Hindlimb muscle (tissue), 1 donor: ENCODE results near the gene GALNT9. TPM values are rescaled to one million over a fixed set of nuclear protein-coding genes. Genes with fewer than 3 reads are reported as not detected.

Source experiments
- DNase-seq: peaks from one replicate; pipeline ENCODE4 v3.0.0-alpha.2; 2013
- polyA plus RNA-seq: library from polyadenylated mRNA; unstranded; fragments of 120-200 nt; gene quantifications from one replicate; pipeline ENCODE4 v1.2.1, GENCODE V29; 2013; ENCODE audit not compliant: insufficient read length

GALNT9 gene
- polyA plus RNA-seq, 1 donor: 1.5 TPM

GRCh38 chr12:132325733-132326130 lies 3.7 kb downstream of the GALNT9 start:
- DNase-seq: no peak

GRCh38 chr12:132324841-132325732 lies 4.3 kb downstream of the GALNT9 start:
- no peak for DNase-seq

DNA sequence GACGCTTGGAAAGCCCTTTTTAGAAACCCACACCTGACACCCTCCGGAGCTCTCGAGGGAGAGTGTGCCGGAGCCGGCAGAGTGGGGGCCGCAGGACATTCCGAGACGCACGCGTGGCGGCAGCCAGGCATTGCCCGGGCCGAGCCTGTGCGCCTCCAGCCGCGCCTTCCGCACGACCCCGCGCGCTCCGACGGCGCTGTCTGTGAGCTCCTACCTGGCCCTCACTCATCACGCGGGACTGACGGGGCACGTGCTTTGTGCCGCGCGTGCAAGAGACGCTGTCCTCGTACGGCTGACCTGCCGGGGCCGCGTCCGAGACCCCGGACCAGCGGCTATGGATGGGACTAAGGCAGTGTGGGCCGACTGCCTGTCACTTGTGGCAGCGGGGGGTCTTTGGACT lies 5.2 kb downstream of the GALNT9 start:
- no peak for DNase-seq

DNA sequence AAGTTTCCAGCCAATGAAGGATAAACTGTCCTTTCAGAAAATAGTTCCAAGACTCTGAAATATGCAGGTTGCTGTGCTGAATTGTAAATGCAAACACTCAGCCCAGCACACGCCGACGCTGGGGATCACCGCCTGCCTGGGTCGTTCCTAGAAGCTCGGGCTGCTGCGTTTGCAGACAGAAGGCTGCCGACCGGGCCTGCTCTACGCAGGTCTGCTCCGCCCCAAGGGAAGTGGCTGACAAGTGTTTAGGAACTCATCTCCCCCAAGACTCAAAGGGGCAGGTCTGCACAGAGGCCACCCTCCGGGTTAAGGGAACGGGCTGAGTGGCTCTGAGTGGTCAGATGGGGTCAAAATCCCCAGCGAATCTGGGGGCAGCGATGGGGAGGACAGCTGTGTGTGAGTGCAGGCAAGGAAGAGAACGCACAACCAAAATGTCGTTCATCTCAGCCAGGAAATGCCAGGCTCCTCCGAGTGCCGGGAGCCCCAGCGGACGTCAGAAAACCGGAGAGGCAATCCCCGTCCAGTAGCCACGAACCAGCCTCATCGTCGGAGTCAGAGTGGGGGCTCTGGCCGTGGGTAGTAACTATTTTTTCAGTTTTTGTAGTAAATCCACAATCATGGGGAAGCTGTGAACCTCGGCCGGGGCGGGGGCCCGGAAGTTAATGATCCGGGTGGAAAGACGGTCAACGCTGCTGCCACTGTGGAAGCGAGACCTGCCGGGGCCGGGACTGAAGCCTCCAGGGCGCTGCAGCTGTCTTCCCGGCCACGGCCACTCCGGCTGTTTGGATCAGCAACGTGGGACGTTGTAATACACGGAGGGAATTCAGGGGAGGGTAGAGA lies 6.0 kb downstream of the GALNT9 start:
- DNase-seq: no peak

DNA sequence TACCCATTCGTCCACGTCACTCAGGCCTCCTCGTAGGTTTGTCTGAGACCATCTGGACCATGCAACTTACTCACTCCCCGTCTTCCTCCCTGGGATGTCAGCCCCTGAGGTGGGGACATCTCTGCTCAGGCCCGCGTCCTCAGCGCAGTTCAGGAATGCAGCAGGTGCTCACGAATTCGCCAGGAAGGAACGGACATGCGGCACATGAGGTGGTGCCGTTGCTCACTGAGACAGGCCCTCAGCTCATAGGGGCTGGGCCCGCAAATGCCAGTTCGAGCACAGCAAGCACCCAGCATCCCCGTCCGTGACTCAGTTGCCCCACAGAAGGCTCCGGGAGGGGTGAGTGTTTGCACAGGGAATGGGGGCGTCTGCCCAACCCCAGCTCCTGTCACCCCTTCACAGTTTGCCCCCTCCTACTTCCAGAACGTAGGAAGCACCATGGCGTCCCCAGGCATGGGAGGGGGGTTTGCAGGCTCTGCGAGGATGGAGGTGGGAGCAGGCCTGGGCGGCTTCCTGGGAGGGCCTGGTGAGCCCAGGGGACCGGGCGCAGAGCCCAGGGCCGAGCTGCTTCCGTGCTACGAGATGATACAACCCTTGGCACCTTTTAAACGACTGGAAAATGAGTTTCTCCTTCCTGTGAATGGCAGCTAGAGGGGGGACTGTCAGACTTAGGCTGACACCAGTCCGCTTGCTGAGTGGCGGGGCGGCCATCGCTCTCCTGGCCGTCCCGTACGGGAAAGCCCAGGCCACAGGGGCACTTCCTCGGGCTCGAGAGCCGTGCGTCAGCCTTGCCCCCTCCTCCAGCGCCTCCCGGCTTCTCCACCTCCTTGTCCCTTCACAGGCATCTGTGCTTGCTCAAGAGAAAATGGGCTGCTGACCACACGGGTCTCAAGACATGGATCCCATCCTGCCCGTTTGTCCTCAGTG lies 6.9 kb downstream of the GALNT9 start:
- no peak for DNase-seq

- no peak for DNase-seq
These were observed 7.9 kb downstream of the GALNT9 start for GRCh38 chr12:132321321-132322118.

DNA sequence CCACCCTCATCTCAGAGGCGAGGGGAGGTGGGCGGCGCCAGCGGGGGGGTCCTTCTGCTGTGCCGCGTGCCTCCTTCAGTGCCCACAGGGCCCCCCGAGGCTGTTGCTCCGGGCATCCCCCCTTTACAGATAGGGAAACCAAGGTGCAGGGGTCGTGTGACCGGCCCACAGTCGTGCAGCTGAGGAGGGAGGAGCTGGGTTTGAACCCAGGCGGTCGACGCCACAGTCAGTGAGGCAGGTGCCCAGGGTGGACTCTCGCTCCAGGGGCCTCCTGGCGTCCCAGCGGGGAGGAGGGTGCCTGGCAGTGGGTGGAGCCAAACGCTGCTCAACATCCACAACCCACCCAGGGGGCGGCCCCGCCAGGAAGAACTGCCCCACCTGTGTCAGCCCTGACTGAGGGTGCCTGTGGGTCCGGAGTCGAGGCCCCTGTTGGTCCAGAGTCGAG lies 8.6 kb downstream of the GALNT9 start:
- no peak for DNase-seq

DNA sequence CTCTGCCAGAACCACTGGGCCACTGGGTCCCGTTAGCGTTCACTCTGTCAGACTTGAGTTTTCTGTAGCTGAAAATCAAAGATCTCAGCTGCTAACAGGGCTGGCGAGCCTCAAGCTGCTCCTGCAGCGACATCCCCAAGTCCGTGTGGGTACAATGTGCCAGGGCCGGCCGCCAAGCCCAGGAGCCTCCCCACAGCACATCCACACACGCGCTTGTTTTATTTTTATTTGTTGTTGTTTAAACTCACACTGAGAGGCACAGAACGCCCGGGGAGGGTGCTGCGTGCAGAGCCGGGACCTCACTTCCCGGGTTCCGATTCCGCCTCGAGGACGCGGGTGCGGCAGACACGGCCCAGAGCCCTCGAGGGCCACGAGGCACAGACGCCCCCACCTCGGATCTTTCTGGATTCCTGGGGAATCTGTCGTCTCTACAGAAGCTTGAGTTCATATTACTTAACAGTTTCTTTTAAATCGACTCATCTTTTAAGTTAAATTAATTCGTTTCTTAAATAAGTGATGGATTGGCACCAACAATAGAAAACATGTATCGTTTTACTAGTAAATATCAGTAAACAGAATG lies 9.3 kb downstream of the GALNT9 start:
- DNase-seq: no peak

DNA sequence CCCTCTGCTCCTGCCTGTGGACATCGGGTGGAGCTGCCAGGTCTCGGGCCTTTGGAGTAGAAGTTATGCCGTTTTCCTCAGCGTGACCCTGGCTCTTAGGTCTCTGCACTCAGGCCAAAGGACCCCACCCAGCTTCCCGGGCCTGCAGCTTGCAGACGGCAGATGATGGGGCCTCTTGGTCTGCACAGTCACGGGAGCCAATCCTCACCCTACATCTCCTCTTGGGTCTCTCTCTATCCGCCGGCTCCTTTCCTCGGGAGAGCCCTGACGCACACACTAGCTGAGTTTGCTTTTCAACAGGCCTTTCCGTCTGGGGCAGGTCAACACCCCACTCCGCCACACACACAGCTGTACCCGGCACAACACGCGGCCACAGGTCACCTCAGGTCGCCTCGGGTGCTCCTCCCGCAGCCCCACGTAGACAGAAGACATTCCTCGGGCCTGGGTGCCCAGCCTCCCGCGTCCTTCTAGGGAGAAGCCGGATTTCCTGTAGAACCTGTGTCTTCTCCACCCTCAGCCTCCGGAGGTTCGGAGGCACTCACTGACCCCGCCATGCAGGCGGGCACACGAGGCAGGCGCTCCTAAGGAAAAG lies 9.9 kb downstream of the GALNT9 start:
- no peak for DNase-seq

DNA sequence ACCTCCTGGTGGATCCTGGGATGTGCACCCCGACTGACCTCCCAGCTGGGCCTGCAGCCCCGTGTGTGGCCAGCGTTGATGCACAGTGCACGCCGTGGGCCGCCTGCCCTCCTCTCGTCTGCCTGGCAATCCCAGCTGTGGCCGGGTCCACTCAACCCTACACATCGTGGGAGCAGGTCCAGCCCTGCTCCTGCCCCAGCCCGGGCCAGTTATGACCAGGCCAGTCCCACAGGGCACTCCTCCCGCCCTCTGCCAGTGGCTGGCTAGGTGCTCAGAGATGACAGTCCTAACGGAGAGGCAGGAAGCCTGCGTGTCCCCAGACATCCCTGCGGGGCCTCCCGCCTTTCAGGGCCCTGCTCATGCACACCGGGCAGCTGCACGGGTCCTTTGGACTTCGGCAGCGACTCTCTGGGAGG lies 10.8 kb downstream of the GALNT9 start:
- DNase-seq: no peak

GRCh38 chr12:132318135-132318534 lies 11.3 kb downstream of the GALNT9 start:
- DNase-seq: no peak

DNA sequence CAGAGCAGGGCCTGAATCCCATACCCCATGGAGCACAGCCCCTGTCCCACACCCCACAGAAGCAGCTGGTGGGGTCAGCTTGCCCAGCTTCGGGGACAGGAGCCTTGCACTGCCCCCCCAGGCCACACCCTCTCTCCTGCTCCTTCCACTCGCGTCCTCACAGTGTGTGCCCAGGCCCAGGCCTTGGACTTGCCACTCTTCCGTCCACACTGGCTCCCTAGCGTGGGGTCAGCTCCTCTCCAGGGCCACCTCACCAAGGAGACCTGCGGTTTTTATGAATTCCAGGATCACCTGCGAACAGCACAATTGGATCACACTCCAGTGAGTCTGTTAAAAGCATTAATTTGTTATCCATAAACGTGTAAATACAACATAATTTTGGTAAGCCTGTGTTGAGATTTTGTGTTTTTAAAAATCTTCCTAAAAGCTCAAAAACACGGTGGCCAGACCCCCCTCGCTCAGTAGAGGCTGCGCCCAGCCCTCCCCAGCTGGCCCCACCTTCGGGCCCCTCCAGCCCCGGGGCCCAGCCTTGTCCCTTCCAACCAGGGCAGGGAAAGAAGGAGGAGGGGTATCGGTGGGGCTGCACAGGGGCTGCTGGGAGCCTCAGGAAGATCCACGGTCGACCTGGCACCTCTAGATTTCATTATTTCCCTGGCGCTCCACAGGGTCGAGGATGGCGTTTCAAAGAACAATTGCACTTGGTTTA lies 12.0 kb downstream of the GALNT9 start:
- DNase-seq: no peak

DNA sequence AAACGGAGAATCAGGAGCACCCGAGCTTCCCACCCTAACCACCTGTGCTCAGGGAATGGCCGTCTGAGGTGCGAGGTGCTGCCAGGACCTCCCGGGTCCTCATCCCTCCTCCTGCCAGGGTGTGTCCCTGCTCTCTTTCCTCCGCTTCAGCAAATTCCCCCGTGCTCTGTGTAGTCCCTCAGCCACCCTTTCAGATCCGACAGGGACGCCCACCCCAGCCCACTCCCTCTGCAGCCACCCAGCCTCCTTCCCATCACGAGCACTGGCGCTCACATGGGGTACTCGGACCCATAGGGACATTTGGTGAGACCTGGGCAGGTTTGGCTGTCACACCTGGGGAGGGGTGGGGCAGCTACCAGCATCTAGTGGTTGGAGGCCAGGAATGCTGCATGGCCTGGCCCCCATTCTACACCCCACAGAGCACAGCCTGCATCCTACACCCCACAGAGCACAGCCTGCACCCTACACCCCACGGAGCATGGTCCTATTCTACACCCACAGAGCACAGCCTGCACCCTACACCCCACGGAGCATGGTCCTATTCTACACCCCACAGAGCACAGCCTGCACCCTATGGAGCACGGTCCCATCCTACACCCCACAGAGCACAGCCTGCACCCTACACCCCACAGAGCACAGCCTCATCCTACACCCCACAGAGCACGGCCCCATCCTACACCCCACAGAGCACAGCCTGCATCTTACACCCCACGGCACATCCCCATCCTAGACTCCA lies 12.7 kb downstream of the GALNT9 start:
- no peak for DNase-seq

DNA sequence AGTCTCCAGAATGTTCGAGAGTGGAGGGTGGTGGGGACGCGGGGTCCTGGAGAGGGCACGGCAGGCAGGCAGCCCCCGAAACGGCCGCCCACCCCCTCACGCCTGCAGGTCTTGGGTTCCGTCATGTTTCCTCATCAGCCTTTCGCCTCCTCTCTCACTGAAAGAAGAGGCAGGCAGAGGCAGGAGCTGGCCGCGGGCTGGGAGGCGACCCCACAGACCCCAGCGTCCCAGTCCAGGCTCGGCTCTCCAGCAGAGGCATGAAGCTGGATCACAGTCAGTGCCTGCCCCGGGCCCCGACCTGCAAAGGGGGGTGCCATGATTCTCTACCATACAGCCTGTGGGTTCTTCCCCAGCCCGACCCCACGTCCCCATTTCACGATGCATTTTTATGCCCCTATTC lies 13.4 kb downstream of the GALNT9 start:
- no peak for DNase-seq

- no peak for DNase-seq
These were observed 13.9 kb downstream of the GALNT9 start for GRCh38 chr12:132315507-132315906.

DNA sequence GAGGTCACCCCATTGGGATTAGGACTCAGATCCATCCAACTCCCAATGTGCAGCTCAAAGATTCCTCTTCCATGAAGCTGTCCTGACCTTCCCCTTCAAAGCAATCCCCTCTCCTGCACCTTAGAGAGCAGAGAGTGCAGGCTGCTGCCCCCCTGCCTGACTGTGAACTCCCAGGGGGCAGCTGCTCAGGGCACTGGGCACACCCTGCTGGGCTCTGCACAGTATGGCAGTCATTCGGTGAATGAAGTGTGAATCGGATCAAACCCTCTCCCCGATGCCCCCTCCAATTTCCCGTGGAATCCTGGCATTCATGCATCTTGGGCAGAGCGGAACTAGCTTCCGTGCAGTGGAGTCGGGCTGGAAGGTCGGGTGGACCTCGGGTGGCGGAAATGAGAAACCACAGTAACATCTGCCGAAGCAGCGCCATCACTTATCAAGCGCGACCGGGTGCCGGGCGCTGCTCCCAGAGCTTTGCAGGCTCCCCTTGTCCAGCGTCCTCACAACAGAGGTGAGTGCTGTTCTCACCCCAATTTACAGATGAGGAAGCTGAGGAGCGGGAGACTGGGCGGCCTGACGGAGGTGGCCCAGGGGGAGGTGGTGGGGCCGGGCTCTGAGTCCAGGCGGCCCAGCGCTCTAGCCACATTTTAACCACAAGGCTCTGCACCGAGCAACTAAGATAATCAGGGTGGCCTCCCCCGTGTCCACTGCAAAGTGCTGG lies 14.7 kb downstream of the GALNT9 start:
- DNase-seq: no peak

DNA sequence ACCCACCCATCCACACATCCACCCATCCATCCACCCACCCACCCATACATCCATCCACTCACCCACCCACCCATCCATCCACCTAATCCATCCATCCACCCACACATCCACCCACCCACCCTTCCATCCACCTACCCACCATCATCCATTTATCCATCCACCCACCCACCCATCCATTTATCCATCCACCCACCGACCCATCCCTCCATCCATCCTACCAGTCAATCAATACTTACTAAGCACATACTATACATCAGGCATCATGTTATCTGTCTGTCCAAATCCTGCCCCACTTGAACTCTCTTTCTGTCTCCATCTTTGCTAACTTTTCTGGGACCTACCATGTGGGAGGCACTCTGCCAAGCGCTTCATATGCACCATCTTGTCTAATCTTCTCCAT lies 15.4 kb downstream of the GALNT9 start:
- no peak for DNase-seq

GRCh38 chr12:132313182-132313581 lies 16.2 kb downstream of the GALNT9 start:
- no peak for DNase-seq

DNA sequence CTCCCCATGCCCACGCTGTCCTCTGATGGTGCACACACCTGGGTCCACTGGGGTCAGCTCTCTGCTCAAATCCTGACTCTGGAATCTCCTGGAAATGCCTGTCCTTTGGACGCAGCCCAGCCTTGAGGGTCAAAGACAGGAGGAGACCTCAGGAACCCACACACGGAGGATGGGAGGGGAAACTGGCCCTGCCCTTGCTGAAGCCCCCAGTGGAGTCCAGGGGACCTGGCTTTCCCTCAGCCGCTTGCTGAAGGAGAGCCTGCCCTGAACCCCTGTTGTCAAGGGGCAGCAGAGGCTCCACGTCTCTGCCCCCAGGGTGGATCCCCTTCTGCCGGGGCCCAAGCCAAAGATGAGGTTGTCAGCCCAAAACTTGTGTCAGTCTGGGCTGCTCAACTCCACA lies 16.9 kb downstream of the GALNT9 start:
- DNase-seq: no peak
